ENCODE data around the gene CYP4Z1. TPM values are rescaled to one million over a fixed set of nuclear protein-coding genes. Genes with fewer than 3 reads are reported as not detected.
"Not testable (repeated sequence)": the region's sequence is repeated elsewhere in the genome, so short reads cannot be mapped to it uniquely, and the experiment has no call there.

CYP4Z1 gene
- total RNA-seq = 2.5 TPM
- long read RNA-seq, partial matches to known transcripts = 1 of 3 reads
- long read RNA-seq, other reads (novel, unspliced or antisense) = 2 of 3 reads

- no peak for DNase-seq (ENCODE audit: low spot score)
Observed at GRCh38 chr1:47067097-47067594, at the start of gene CYP4Z1. CYP4Z1 (plus strand) TSS chr1:47067231; CDS start chr1:47067491, 260 bp downstream.

- no peak for DNase-seq (ENCODE audit: low spot score)
Observed at GRCh38 chr1:47021070-47021469, 46.0 kb upstream of the CYP4Z1 start.

GRCh38 chr1:47023268-47024140 is 43.5 kb upstream of the CYP4Z1 start, which contains the start of gene CYP4X1:
CYP4X1 (plus strand) TSS chr1:47023669; CDS start chr1:47023818, 149 bp downstream.
- no peak for DNase-seq (ENCODE audit: low spot score)

- DNase-seq (ENCODE audit: low spot score) = no peak
Observed at GRCh38 chr1:47024141-47024801, 42.8 kb upstream of the CYP4Z1 start.

- no peak for DNase-seq (ENCODE audit: low spot score)
Observed at GRCh38 chr1:47030170-47030805, 36.7 kb upstream of the CYP4Z1 start.

GRCh38 chr1:47031059-47031458 is 36.0 kb upstream of the CYP4Z1 start:
- no peak for DNase-seq (ENCODE audit: low spot score)

GRCh38 chr1:47031585-47031984 is 35.4 kb upstream of the CYP4Z1 start:
- no peak for DNase-seq (ENCODE audit: low spot score)

- DNase-seq (ENCODE audit: low spot score) = no peak
Observed at GRCh38 chr1:47036764-47037163, 30.3 kb upstream of the CYP4Z1 start.

GRCh38 chr1:47059376-47059775 is 7.7 kb upstream of the CYP4Z1 start:
- DNase-seq (ENCODE audit: low spot score) = no peak

- DNase-seq (ENCODE audit: low spot score) = not testable (repeated sequence)
Observed at GRCh38 chr1:47069080-47069479, 2.0 kb downstream of the CYP4Z1 start.

GRCh38 chr1:47069509-47069908 is 2.5 kb downstream of the CYP4Z1 start:
- DNase-seq (ENCODE audit: low spot score) = not testable (repeated sequence)

GRCh38 chr1:47089356-47089755 is 22.3 kb downstream of the CYP4Z1 start:
- not testable (repeated sequence) for DNase-seq (ENCODE audit: low spot score)

- DNase-seq (ENCODE audit: low spot score) = not testable (repeated sequence)
Observed at GRCh38 chr1:47091476-47091875, 24.4 kb downstream of the CYP4Z1 start.

GRCh38 chr1:47104816-47105215 is 37.8 kb downstream of the CYP4Z1 start:
- no peak for DNase-seq (ENCODE audit: low spot score)

- DNase-seq (ENCODE audit: low spot score) = no peak
Observed at GRCh38 chr1:47106792-47107191, 39.8 kb downstream of the CYP4Z1 start.

- DNase-seq (ENCODE audit: low spot score) = not testable (repeated sequence)
Observed at GRCh38 chr1:47107851-47108574, 41.0 kb downstream of the CYP4Z1 start.

- DNase-seq (ENCODE audit: low spot score) = not testable (repeated sequence)
Observed at GRCh38 chr1:47109482-47109881, 42.5 kb downstream of the CYP4Z1 start.

GRCh38 chr1:47113178-47113577 is 46.1 kb downstream of the CYP4Z1 start:
- DNase-seq (ENCODE audit: low spot score) = no peak

- DNase-seq (ENCODE audit: low spot score) = not testable (repeated sequence)
Observed at GRCh38 chr1:47121039-47121438, 54.0 kb downstream of the CYP4Z1 start.

- DNase-seq (ENCODE audit: low spot score) = not testable (repeated sequence)
Observed at GRCh38 chr1:47124834-47125233, 57.8 kb downstream of the CYP4Z1 start.

GRCh38 chr1:47126997-47127396 is 60.0 kb downstream of the CYP4Z1 start:
- DNase-seq (ENCODE audit: low spot score) = not testable (repeated sequence)
